Breast epithelium (tissue), 4 donors: ENCODE results near the gene CTTNBP2. TPM values are rescaled to one million over a fixed set of nuclear protein-coding genes. Genes with fewer than 3 reads are reported as not detected.

Experiments used
- DNase-seq, 2 donors: peaks; one replicate each; pipeline ENCODE4 v3.0.0-alpha.2; 2019; ENCODE audit warnings: low spot score in 2 of 2
- H3K27ac ChIP-seq, 2 donors: fragments of 200-600 bp; sonication (generic) in 1 of 2; one replicate each; pipeline ENCODE4 v1.5.1; 2016 to 2019; ENCODE audit warnings: mild to moderate bottlenecking in 1 of 2
- H3K27me3 ChIP-seq, 2 donors: fragments of 200-600 bp; sonication (generic) in 1 of 2; one replicate each; pipeline versions ENCODE4 v1.5.1 to v1.6.0; 2017 to 2019; ENCODE audit warnings: control low read depth in 1 of 2, mild to moderate bottlenecking in 1 of 2
- H3K36me3 ChIP-seq: fragments of 200-600 bp; one replicate; pipeline ENCODE4 v1.5.1; 2019
- H3K4me1 ChIP-seq, 2 donors: fragments of 200-600 bp; sonication (generic); one replicate each; pipeline ENCODE4 v1.5.1; 2016 to 2019; ENCODE audit warnings: control low read depth in 1 of 2
- H3K4me3 ChIP-seq, 3 donors: fragments of 200-600 bp; sonication (generic); 1 replicate in 2 of 3; 2 replicates in 1 of 3; pipeline ENCODE4 v1.5.1; 2016 to 2019; ENCODE audit warnings: mild to moderate bottlenecking in 3 of 3, moderate library complexity in 2 of 3
- H3K9me3 ChIP-seq, 2 donors: fragments of 200-600 bp; sonication (generic) in 1 of 2; one replicate each; pipeline ENCODE4 v1.5.1; 2016 to 2019; ENCODE audit warnings: control low read depth in 1 of 2
- POLR2A ChIP-seq: fragments of 450-650 bp; IDR thresholded peaks from one replicate; pipeline ENCODE4 v1.6.1; 2016; ENCODE audit warnings: antibody characterized with exemption, mild to moderate bottlenecking, moderate library complexity
- POLR2AphosphoS5 ChIP-seq, 3 donors: sonication (generic); formaldehyde crosslinking; IDR thresholded peaks; one replicate each; pipeline ENCODE4 v1.6.1; 2017; ENCODE audit warnings: antibody characterized with exemption in 3 of 3
- intact Hi-C: fragments of 100-400 bp; cut with DNase I; formaldehyde crosslinking; loops from one replicate; pipeline ENCODE4 v1.15.1; 2023; ENCODE audit warnings: low total_unique reads
- total RNA-seq, 3 donors: library from RNA; depleted of rRNA; stranded (reverse); fragments of >200 nt; gene quantifications; one replicate each; pipeline ENCODE4 v1.1.0, GENCODE V29; 2016
- TF ChIP-seq, protein P1 (sequence below), 3 donors: fragments of 450-650 bp; IDR thresholded peaks; one replicate each; pipeline ENCODE4 v1.5.1; 2016 to 2017; ENCODE audit warnings: antibody characterized with exemption in 3 of 3, mild to moderate bottlenecking in 3 of 3, moderate library complexity in 3 of 3

Gene CTTNBP2
- total RNA-seq, 3 donors from 2014 or later = 8.8 to 37.0 (median 13.8) TPM

DNA sequence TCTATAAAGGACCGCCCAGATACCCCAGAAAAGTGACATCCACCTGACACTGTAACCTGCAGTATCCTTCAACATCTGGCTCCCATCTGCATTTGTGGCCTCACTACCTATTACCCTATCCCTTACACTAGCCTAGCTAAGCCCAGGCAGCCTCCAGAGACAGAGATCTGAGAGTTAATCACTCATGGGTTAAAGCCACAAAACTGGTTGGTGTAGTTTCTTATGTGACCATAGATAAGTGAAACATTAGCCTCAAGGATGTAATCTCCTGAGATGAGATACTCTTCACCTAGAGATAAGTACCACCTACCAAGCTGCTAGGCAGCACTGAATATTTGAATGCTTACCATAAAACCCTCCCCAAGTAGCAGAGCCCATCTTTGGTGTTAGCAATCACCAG, 35.4 kb downstream of the CTTNBP2 start:
- TF ChIP-seq, protein P1, sequence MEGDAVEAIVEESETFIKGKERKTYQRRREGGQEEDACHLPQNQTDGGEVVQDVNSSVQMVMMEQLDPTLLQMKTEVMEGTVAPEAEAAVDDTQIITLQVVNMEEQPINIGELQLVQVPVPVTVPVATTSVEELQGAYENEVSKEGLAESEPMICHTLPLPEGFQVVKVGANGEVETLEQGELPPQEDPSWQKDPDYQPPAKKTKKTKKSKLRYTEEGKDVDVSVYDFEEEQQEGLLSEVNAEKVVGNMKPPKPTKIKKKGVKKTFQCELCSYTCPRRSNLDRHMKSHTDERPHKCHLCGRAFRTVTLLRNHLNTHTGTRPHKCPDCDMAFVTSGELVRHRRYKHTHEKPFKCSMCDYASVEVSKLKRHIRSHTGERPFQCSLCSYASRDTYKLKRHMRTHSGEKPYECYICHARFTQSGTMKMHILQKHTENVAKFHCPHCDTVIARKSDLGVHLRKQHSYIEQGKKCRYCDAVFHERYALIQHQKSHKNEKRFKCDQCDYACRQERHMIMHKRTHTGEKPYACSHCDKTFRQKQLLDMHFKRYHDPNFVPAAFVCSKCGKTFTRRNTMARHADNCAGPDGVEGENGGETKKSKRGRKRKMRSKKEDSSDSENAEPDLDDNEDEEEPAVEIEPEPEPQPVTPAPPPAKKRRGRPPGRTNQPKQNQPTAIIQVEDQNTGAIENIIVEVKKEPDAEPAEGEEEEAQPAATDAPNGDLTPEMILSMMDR (IDR thresholded peaks at IDR 0.05) = no peak
- TF ChIP-seq POLR2A = no peak
- no peak for TF ChIP-seq POLR2AphosphoS5 (IDR thresholded peaks at IDR 0.05)
- no peaks in the 10 kb centered on the region for H3K4me1 ChIP-seq
- no peaks in the 10 kb centered on the region for H3K9me3 ChIP-seq
- no peaks in the 10 kb centered on the region for H3K27me3 ChIP-seq
- no peaks in the 10 kb centered on the region for H3K36me3 ChIP-seq
- no peak overlapping the region for H3K27ac ChIP-seq
- H3K4me3 ChIP-seq = no peak overlapping the region
- DNase-seq = no peak
- intact Hi-C loops = no loop called here

DNA sequence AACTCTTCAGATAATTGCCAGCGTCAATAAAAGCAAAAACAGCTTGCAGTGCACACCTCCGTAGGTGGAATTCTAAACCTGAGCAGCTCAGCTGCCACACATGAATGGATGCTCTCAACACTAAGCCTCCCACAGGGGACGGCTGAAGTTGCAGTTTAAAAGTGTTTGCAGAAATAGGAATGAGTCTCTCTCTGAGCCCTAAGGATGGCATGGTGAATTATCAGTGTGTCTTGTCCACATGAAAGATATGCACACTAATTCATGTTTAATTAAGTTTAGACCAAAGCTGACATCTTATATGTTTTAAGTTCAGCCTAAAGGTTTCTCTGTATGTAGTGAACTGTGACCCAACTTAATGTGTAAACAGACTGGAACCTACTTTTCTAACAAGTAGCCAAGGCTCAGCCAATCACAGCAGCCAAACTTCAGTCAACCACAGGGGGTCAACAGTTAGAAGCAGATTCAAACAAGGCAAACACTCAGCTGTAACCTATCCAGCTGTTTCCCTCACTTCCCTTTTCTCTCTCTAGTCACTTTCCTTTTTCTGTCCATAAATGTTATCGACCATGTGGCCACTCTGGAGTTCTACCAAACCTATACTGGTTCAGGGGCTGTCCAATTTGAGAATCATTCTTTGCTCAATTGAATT, 38.1 kb downstream of the CTTNBP2 start:
- no peak for TF ChIP-seq POLR2A
- TF ChIP-seq POLR2AphosphoS5 (IDR thresholded peaks at IDR 0.05) = no peak
- TF ChIP-seq, protein P1 (IDR thresholded peaks at IDR 0.05) = no peak
- Histone ChIP-seq H3K36me3 (no peaks in the 10 kb centered on the region), H3K27me3 (no peaks in the 10 kb centered on the region), H3K9me3 (no peaks in the 10 kb centered on the region), H3K27ac (no peak overlapping the region), H3K4me3 (no peak overlapping the region), H3K4me1 (no peaks in the 10 kb centered on the region)
- intact Hi-C loops = no loop called here
- no peak for DNase-seq

DNA sequence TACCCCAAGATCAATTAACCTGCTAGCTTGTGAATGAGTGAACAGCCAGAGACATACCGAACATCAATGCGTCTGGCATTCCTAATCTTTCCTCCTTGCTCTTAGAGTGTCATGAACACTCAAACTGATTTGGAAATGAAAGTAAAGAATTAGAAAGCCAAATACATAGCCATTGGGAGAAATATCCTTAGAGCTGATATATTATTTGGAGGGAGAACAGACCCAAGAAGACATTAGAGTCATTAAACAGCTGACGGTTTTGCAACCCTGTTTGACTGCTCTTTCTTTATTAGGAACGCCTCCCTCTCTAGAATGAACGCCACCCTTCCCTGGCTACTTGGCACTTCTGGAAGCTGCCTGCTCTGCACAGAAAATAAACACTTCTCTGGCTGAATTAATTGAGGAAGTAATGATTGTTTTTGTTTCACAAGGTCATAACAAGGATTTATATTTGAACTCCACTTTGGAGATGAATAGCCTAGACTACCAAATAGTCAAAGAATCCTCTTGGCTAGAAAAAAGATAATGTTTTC, 42.8 kb downstream of the CTTNBP2 start:
- Histone ChIP-seq H3K36me3 (no peaks in the 10 kb centered on the region), H3K4me3 (no peak overlapping the region), H3K9me3 (no peaks in the 10 kb centered on the region), H3K27ac (no peak overlapping the region), H3K4me1 (no peaks in the 10 kb centered on the region), H3K27me3 (no peaks in the 10 kb centered on the region)
- intact Hi-C loops = no loop called here
- peak in 1 of 2 donors; percentile 34 for DNase-seq
- TF ChIP-seq POLR2A (no peak), POLR2AphosphoS5 (IDR thresholded peaks at IDR 0.05) (no peak)
- TF ChIP-seq, protein P1 (IDR thresholded peaks at IDR 0.05) = no peak

DNA sequence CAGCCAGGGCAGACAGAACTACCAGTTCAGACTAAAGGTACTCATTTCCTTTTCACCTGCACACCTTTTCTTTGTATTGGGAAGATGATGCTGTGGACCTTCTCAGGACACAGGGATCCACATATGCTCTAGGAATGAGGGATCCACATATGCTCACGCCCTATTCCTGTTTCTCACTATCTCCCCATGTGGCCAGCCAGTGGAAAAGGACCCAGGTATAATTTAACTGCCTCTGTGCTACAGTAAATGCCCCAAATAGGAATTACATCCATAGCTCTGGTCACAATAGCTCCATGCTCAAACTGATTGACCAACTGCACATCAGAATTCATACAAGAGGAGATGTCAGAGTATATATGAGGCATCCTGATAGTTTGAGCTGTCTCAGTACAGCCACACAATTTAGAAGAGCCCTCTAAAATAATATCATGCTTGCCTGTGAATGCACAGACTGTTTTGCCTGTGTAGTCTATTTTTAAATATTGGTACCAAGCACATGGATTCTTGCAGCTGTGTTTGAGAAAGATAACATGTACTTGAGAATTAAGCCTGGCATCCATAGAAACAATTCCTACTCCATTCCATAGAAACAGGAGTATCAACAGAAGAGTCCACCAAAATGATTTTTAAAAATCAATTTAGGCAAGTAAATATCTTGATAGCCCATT, 43.7 kb downstream of the CTTNBP2 start:
- no peak overlapping the region for H3K27ac ChIP-seq
- TF ChIP-seq POLR2AphosphoS5 (IDR thresholded peaks at IDR 0.05) = no peak
- TF ChIP-seq POLR2A = no peak
- TF ChIP-seq, protein P1 (IDR thresholded peaks at IDR 0.05) = no peak
- no peak overlapping the region for H3K4me3 ChIP-seq
- no peak for DNase-seq
- H3K9me3 ChIP-seq = no peaks in the 10 kb centered on the region
- no peaks in the 10 kb centered on the region for H3K27me3 ChIP-seq
- intact Hi-C loops = no loop called here
- H3K36me3 ChIP-seq = no peaks in the 10 kb centered on the region
- H3K4me1 ChIP-seq = no peaks in the 10 kb centered on the region

DNA sequence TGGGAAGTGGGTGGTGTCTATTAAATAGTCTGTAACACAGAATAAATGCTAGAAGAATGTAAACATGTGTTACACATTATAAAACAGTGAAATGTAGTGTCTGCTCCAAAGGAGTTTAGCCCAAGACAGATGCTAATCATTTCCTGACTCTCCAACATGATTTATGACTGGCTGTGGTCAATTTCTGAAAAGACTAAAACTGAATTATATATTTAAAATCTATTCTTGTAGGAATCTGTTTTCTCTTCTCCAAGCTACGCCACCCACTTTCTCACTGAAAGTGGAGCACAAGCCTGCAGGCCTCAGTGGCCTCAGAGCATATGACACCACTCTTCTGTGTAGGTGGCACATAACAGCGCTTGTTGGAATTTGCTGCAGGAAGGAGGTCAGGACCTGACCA, 44.4 kb downstream of the CTTNBP2 start:
- intact Hi-C loops = no loop called here
- H3K27me3 ChIP-seq = no peaks in the 10 kb centered on the region
- TF ChIP-seq, protein P1 (IDR thresholded peaks at IDR 0.05) = no peak
- TF ChIP-seq POLR2AphosphoS5 (IDR thresholded peaks at IDR 0.05) (no peak), POLR2A (no peak)
- no peaks in the 10 kb centered on the region for H3K4me1 ChIP-seq
- no peaks in the 10 kb centered on the region for H3K9me3 ChIP-seq
- DNase-seq = no peak
- H3K36me3 ChIP-seq = no peaks in the 10 kb centered on the region
- H3K27ac ChIP-seq = no peak overlapping the region
- no peak overlapping the region for H3K4me3 ChIP-seq
